Superior temporal gyrus (tissue), 1 donor: ENCODE results near the gene BEAN1.

ENCODE experiments used
- DNase-seq: peaks from one replicate; pipeline ENCODE4 v3.0.0-alpha.2; 2016; ENCODE audit errors: extremely low spot score

Gene BEAN1

DNA sequence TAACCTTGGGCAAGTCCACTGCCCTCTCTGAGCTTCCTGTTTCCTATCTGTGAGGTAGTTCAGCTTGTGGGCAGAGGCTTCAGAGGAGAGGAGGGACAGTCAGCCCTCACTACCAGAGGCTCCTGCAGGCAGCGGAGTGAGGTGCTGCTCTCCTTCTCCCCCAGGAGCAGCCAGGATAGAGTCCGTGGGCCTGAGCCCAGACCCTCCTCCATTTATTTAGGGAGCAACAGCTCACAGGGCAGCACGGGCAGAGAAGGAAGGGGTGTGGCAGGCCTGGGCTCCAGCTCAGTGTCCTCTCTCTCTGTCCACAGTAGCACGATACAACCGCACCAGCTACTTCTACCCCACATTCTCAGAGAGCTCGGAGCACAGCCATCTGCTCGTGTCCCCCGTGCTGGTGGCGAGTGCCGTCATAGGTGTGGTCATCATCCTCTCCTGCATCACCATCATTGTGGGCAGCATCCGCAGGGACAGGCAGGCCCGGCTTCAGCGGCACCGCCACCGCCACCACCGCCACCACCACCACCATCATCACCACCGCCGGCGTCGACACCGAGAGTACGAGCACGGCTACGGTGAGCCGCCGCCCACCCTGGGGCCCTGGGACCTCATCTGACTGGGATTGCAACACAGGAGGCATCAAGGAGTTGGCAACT is 42.3 kb downstream of the BEAN1 start:
- no peak for DNase-seq

DNA sequence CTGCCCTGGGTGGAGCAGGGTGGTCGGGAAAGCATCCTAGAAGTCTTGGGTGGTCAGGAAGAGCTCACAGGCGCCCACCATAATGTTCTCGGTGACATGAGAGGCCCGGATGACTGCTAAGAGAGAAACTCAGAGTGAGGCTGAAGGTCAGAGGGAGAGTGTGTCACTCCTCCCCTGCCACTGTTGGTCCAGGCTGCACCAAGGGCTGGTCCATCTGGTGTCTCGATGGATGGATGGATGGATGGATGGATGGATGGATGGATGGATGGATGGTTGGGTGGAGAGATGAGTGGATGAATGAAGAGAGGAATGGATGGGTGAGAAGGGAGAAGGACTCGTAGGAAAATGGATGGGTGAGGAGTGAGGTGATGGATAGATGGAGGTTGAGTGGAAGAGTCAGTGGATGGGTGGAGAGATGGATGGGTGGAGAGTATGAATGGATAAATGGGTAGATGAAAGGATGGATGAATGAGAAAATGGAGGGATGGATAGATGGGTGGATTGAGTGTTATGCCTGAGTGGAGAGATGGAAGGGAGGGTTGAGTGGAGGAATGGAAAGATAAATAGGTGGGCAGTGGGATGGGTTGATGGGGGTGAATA is 43.0 kb downstream of the BEAN1 start:
- no peak for DNase-seq

DNA sequence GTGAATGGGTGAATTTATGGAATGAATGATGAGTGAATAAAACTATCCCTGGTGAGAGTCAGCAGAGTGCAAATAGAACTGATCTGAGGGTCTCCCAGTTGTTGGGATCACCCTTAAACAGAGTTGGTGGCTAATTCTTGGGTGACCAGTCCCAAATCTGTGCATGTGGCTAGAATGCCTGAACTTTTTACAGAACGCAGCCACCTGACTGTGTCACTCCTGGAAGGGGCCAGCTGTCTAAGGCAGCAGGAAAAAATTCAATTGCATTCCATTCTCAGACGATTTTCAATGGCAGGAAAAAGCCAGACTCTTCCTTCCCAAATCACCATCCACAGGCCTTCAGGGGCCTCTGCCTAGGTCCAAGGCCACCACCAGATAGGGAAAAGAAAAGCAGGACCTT is 43.5 kb downstream of the BEAN1 start:
- DNase-seq, result no peak

DNA sequence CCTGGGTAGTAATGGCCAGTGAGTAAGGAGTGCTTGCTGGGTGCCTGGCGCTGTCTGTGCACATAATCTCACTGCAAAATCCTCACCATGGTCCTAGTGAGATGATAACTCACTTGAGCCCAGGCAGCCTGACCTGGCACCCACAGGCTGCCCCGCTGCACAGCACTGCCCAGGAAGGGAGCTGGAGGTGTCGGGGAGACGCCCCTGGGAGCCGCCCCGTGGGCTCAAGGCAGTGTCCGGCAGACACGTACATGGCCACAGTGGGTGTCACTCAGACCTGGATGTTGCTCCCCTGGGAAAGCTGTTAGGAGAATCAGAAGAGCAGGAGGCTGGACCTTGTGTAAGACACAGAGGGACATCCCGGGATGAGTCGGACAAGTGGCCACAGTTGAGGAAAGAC is 44.2 kb downstream of the BEAN1 start:
- DNase-seq, result no peak

DNA sequence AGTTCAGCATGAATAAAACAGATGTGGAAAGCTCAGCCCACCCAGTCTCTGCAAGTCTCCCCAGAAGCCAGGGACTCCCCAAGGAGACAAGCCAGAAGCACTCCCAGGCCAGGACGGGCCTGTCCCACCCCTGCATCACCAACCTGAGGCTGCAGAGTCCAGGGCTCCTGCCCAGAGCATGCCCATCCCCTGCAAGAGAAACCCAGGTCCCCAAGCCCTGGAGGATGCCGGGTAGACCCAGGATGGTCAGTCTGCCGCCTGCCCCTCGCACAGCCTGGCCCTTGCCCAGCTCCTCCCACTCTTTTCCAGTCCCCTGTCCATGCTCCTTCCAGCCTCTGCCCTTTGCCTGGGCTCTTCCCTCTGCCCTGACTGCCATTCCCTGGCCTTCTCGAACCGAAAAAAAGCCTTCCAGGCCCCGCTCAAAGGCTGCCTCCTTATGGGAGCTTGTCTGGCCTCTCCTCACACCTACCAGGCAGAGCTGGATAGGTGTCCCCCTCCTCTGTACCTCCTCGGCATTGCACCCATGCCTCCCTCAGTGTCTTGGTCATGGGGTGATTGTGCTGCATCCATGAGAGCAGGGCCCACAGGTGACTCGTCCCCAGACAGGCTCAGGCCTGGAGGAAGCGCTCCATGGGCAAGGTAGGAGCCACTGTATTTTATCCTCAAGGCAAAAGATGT is 44.8 kb downstream of the BEAN1 start:
- DNase-seq, result no peak

DNA sequence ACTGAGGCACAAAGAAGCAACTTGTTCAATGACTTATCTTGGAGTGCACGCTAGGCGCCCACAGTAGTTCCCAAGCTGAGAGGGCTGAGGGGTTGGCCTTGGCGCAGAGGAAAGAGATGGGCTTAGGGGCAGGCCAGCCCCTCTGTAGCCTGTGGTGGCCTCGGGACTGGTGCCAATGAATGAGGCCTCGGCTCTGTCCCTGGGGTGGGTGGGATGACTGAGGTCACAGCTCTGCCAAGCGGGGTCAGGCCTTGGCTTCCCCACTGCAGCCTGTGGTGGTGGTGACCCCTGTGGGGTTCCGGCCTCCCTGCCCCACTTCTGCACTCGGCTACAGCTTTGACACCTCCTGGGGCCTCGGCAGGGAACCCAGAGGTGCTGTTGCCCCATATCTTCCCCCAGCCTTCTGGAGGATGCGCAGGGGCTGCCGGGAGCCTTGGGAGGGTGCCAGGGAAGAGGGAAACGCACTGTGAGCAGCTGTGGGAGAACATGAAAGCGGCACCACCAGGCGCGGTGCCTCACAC is 46.0 kb downstream of the BEAN1 start:
- DNase-seq, result no peak

DNA sequence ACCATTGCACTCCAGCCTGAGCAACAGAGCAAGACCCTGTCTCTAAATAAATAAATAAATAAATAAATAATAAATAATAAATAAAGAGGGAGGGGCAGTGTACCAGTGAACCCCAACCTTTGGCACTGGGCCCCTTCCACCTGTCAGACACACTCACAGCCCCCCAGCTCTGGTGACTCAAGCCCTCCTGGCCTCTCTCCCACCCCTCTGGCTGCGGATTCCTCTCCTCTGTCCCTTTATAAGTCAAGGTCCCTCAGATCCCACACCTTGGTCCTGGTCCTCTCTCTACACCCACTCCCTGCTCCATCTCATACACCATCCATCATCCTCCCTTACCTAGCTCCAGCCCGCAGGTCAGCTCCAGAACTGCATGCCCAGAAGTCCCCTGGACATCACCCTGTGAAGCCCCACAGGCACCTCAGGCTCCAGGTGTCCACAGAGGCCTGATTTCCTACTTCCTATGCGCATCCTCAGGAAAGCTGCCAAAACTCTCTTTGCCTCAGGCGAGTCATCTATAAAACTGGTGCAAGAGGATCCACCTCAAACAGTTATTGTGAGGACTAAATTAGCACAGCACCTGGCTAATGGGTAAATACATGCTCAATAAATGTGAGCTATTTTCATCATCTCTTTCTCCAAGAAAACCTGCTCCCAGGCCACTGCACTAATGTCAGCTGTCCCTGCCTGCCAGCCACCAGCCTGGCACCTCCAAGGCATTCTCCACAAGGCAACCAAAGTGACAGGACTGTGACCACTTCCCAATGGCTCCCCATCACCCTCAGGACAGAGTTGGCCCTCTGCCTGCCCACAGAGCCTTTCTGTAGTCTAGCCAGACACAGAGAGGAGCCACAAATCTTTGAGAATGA is 46.8 kb downstream of the BEAN1 start:
- DNase-seq, result no peak

DNA sequence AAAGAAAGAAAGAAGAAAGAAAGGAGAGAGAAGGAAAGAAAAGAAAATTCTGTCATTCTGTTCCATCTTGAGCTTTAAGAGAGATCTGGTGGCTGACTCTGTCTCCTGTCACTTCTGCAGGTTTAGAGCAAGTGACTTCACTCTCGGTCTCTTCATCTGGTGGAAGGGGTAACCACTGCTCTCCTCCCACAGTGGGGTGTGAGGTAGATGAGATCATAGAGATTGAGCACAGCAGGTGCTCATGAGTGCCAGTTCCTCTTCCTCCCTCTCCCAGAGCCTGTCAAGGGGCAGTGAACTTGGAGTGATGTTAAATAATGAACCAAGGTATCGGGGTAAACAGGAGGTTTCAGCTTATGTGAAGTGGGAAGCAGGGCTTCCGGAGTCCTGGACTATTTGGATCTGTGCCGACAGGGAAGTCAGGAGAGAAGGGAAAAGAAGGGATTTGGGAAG is 47.7 kb downstream of the BEAN1 start:
- no peak for DNase-seq

DNA sequence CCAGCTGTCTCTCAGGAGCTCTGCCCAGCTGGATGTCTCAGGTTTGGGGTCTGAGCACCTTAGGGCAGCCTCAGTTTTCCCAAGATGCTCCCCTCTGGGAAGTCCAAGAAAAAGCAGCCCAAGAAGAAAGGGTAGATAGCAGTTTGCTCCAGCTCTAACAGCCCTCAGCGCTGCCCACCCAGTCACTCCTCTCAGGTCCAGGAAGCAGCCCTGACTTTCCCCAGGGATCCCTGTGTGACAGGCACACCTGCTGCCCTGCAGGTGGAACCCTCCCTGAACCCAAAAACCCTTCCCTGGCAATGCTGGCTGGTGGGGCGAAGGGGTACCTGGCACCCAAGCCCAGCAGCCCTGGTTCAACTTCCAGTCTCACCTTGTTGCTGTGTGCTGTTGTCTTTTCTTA is 48.1 kb downstream of the BEAN1 start:
- no peak for DNase-seq

DNA sequence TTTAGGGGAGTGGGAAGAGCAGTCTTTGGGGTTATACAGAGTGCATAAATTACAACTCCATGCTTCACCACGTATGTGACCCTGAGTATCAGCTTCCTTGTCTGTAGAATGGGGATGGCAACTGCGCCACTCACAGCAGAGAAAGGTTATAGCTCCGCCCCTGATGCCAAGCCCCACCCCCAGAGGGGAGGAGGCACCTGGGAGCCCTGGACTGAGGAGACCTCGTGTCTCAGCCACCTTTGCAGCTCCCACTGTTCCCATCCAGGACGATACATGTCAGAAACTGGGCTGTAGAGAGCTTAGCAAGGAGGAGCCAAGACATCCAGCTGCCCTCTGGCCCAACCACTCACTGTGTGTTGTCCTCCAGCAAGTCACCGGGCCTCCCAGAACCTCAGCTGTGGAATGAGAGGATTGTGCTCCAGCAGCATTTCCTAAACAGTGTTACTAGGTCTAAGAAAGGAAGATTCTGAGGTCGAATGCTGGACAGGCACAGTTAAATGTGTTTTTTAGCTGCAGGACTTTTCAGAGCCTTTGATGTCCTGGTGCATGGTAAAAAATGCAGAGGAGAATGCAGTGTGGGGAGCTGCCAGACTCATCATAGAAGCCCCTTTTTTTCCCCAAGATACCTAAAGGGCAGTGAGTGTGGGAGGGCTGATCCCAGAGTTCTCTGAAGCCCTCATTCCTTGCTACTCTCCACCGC is 49.4 kb downstream of the BEAN1 start:
- no peak for DNase-seq

DNA sequence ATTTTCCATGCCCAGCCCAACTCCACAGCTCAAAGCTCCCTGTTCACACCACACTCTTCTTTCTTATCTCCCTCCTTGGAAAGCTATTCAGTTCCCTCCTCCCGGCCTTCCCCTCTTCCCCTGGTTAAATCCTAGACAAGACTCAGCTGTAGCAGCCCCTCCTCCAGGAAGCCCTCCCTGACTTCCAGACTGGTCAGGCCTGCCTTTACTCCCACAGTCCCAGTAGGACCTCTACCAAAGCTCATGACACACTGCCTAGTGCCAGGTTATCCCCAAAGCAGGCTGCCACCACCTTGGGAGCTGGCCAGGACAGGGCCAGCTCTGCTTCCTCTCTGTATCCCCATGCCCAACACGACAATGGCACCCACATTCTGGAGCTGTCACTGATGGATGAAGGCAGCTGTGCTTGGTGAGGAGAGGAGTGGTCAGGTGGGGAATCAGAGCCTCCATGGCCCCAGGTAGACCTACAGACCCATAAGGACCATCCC is 50.0 kb downstream of the BEAN1 start:
- no peak for DNase-seq

DNA sequence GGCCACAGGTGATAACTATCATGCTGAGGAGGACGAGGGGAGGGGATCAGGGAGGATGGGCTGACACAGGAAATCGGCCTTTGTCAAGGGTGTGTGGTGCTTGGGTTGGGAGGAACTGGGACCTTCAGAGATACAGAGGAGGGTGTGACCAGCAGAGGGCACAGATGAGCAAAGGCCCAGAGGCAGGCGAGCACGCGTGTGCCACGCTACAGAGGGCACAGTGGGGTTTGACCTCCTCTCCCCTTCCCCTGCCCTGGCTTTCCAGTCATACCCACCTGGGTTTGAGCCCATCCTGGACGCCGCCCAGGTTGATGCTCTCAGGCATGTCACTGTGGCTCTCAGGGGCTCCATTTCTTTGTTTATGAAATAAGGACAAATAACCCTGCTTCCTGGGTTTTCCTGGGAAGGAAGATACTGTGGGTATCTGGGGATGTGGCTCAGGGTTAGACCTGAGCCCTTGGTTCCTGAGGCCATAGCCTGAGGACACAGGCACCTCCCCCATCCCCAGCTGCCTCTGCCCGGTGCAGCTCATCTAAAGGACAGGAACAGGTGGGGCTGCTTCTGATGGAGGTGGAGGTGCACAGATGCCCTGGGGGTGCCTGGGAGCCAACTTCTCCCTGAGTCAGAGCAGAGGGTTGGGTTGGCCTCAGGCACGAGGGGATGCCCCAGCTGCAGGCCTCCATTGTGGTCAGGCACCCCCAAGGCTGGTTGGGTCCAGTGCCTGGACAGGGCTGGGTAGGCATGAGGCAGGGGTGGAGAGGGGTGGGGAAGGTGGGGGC is 51.8 kb downstream of the BEAN1 start:
- DNase-seq, result peak; percentile 74

DNA sequence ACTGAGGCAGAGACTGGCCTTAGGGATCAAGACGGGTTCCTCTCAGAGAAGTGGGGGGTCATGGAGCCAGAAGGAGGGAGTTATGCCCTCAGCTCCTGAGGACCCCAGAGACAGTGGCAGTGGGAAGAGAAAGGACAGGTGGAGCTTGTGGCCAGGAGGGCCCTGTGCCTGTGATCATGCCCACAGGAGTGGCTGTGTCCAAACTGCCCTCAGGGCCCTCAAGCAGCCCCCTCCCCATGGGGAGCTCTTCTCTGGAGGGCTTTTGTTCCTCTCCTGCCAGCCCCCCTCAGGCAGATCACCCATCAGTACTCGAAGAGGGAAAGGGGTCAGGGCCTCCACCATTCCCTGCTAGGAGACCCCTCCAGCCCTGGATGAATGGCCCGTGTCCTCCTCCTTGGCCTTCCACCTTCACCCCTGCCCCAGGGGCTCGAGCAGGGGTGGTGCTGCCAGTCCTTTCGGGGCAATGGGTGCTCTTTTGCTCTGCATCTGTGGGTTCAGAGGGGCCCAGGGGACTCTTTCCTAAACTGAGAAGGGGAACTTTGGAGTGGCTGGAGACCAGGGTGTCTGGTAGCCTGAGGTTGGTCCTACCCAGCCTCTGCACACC is 52.7 kb downstream of the BEAN1 start:
- DNase-seq, result no peak

DNA sequence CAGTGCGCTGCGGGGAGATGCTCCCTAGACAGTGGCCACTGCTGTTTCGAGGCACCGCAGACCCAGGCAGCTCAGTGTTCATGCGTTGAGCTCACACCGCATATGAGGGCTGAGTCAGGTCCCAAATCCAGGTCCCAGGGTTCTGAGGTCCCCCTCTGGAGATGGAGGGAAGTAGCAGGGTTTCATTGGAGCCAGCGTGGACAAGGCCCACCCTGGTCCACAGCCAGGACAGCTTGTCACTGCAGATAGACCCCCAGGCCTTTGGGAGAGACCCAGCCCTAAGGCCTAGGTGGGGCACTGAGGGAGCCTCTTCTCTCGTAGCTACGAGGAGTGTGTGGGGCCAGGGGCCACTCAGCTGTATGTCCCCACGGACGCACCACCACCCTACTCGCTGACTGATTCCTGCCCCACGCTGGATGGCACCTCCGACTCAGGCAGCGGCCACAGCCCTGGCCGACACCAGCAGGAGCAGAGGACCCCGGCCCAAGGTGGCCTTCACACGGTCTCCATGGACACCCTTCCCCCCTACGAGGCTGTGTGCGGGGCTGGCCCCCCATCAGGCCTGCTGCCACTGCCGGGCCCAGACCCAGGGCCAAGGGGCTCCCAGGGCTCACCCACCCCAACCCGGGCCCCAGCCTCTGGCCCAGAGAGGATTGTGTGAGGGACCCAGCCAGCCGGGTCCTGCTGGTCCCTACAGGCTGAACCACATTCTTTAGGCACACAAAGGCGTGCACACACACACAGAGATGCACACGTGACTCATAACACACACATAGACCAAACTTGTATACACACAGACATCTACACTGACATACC is 53.4 kb downstream of the BEAN1 start:
- DNase-seq, result no peak

DNA sequence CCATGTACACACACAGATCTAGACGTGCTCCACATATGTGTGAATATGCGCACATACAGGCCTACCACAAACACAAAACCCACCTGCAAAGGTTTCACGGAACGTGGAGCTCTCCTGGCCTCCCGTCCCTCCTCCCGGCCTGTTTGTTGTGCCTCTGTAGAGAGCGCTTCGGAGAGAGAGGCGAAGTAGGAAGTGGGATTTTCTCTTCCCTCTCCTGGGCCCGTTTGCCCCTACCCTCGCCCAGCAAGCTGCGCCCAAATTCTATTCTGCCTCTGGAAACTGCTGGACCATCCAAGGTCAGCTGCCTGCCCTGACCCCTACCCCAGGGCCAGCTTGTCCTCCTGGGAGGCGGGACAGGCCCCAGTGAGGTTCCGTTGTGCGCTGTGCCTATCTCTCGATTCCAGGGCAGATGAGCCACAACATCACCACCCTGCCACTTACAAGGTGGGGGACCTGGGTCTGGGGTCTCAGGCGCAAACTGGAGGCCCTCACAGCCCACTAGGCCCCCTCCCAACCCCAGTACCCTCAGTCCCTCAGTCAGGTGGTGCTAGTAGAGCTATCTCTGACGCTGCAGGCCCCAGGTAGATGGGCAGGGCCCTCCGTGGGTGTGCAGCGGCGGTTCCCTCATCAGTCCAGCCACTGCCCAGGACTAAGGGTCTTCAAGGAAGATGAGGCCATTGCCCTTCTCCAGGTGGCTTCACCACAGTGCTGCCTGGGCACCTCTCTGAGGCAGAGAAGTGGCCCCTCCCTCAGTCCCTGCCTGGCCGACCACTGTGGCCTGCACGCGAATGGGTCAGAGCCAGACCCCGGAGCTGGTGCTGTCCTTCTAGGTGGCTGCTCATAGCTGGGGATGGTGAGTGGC is 54.2 kb downstream of the BEAN1 start:
- no peak for DNase-seq

DNA sequence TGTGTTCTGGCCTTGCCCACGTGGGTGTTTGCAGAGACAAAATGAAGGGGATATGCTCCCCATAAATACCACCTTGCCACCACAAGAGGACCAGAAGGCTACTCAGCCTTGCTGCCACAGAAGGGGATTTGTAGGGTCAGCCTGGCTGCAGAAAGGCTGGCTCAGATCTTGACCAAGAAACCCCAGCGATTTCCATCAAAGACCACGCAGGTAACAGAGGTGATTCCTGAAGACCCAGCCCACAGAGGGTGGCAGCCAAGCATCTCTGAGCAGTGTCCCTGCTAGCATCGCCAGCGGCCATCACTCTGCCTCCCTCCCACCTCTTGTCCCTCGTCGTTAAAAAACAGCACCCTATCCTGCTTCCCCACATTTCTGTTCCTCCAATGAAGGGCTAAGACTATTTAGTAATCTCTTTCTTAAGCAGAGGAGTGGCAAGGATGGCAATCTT is 54.9 kb downstream of the BEAN1 start:
- no peak for DNase-seq

DNA sequence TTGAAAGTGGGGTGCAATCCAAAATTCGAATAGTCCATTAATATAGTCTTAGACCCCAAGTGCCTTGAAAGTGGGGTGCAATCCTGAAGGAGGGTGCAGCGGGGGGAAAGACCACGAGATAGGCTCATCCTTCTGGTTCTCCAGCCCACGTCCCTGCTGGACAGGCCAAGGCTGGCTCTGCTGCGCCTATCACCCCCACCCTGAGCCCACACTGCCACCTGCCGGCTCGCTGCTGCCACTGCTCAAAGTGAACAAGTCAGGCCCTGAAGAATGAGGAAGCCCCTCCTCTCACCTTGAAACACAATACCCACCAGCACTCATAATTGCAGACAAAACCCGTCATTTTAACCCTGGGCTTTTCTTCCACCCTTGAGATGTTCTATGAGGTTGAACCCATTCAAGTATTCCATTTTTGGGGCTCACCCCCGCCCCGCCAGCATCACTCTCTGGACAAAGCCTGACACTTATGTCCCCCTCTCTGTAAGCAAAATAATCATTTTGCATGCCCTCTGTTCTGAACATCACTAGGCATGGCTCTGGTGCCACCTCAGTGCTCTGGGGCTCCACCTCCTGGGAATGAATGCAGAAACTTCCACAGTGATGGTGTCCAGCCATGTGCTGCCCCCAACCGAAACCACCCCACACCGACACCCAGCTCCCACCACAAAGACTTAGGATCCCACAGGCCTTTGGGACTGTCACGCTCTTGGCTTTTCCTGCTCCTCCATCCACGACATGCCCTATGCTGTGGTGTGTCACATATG is 56.8 kb downstream of the BEAN1 start:
- peak; percentile 78 for DNase-seq
